Measurements from ENCODE around the gene CEACAM6. TPM values are rescaled to one million over a fixed set of nuclear protein-coding genes. Genes with fewer than 3 reads are reported as not detected.

The CEACAM6 gene
- total and polyA plus RNA-seq, 2 experiments from 2014 or later = not detected

- TF ChIP-seq NANOG (IDR thresholded peaks at IDR 0.05; ENCODE audit: borderline replicate concordance) (no peak), JUNB (IDR thresholded peaks at IDR 0.05; ENCODE audit: unreplicated experiment) (no peak), ZNF114 (CRISPR knock-in tag; IDR thresholded peaks at IDR 0.05) (no peak), POLR2AphosphoS5 (IDR thresholded peaks at IDR 0.05; ENCODE audit: low read depth) (no peak), ZNF331 (CRISPR knock-in tag; IDR thresholded peaks at IDR 0.05; ENCODE audit: low read depth) (no peak), STAT1 (IDR thresholded peaks at IDR 0.05; ENCODE audit: unreplicated experiment) (no peak), CTCF (conservative IDR thresholded peaks at IDR 0.05; ENCODE audit: low read depth in 2 of 2) (no peak), EZH2phosphoT487 (IDR thresholded peaks at IDR 0.05; ENCODE audit: unreplicated experiment) (no peak), EZH2 (IDR thresholded peaks at IDR 0.05; ENCODE audit: low read depth, unreplicated experiment) (no peak), ZNF462 (CRISPR knock-in tag; IDR thresholded peaks at IDR 0.05) (no peak), CREB1 (CRISPR knock-in tag; IDR thresholded peaks at IDR 0.05; ENCODE audit: low read depth) (no peak), REST (IDR thresholded peaks at IDR 0.05; ENCODE audit: unreplicated experiment) (no peak)
- TF ChIP-seq, protein P1, sequence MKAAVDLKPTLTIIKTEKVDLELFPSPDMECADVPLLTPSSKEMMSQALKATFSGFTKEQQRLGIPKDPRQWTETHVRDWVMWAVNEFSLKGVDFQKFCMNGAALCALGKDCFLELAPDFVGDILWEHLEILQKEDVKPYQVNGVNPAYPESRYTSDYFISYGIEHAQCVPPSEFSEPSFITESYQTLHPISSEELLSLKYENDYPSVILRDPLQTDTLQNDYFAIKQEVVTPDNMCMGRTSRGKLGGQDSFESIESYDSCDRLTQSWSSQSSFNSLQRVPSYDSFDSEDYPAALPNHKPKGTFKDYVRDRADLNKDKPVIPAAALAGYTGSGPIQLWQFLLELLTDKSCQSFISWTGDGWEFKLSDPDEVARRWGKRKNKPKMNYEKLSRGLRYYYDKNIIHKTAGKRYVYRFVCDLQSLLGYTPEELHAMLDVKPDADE (IDR thresholded peaks at IDR 0.05) = no peak
- Histone ChIP-seq H3K4me1 (ENCODE audit: insufficient read depth) (no peaks in the 10 kb centered on the region), H3K4me2 (no peak overlapping the region), H4K20me1 (replicated peaks; ENCODE audit: insufficient read depth) (no peaks in the 10 kb centered on the region), H3K4me3 (no peak overlapping the region), H3F3A (replicated peaks; ENCODE audit: low read depth) (no peaks in the 10 kb centered on the region), H3K79me2 (replicated peaks; ENCODE audit: insufficient read depth) (no peaks in the 10 kb centered on the region), H3K9me2 (ENCODE audit: insufficient read depth) (no peaks in the 10 kb centered on the region), H3K36me3 (ENCODE audit: insufficient read depth) (no peaks in the 10 kb centered on the region), H2AFZ (no peak overlapping the region), H3K27ac (ENCODE audit: low read depth) (no peak overlapping the region), H3K27me3 (ENCODE audit: insufficient read depth) (peaks cover 11% of the 10 kb centered on the region)
- DNase-seq (ENCODE audit: low spot score) (no peak), ATAC-seq (no peak)
- no peaks in the 10 kb centered on the region for H3K9me3 Mint-ChIP-seq
- no peaks in the 10 kb centered on the region; the same call in 2 of the 3 replicates for H3K4me1 Mint-ChIP-seq
- no peak overlapping the region for H3K27ac Mint-ChIP-seq
- H3K27me3 Mint-ChIP-seq (ENCODE audit: insufficient read depth, low read depth, poor library complexity) = peaks cover 7% of the 10 kb centered on the region
- no peaks in the 10 kb centered on the region for H3K36me3 Mint-ChIP-seq (ENCODE audit: low read depth)
- H3K4me3 Mint-ChIP-seq = no peak overlapping the region
Measured at GRCh38 chr19:41744850-41745249, 10.5 kb upstream of the CEACAM6 start.

Measured in GM23338 (cell line).